Activated gamma-delta T cell treated with Interleukin-2 at 50 U/mL for 16 hours (primary cell): ENCODE measurements around the gene TMEM119.

Experiments used
- DNase-seq: peaks from one replicate; pipeline ENCODE4 v3.0.0-alpha.2; 2020

The TMEM119 gene

GRCh38 chr12:108614639-108615038 is 16.8 kb upstream of the TMEM119 start:
- no peak for DNase-seq

- DNase-seq: no peak
Measured at GRCh38 chr12:108614041-108614440, 16.2 kb upstream of the TMEM119 start.

GRCh38 chr12:108613548-108613947 is 15.7 kb upstream of the TMEM119 start:
- DNase-seq: no peak

- no peak for DNase-seq
Measured at GRCh38 chr12:108612788-108613282, 15.0 kb upstream of the TMEM119 start.

- DNase-seq: peak; percentile 56
Measured at GRCh38 chr12:108611884-108612415, 14.1 kb upstream of the TMEM119 start.

GRCh38 chr12:108610856-108611605 is 13.1 kb upstream of the TMEM119 start:
- no peak for DNase-seq

- DNase-seq: no peak
Measured at GRCh38 chr12:108610336-108610815, 12.5 kb upstream of the TMEM119 start.

GRCh38 chr12:108609537-108610335 is 11.9 kb upstream of the TMEM119 start:
- no peak for DNase-seq

GRCh38 chr12:108608616-108609015 is 10.7 kb upstream of the TMEM119 start:
- no peak for DNase-seq

GRCh38 chr12:108607981-108608600 is 10.2 kb upstream of the TMEM119 start:
- no peak for DNase-seq

- no peak for DNase-seq
Measured at GRCh38 chr12:108606492-108606891, 8.6 kb upstream of the TMEM119 start.

- no peak for DNase-seq
Measured at GRCh38 chr12:108605690-108606406, 8.0 kb upstream of the TMEM119 start.

- DNase-seq: no peak
Measured at GRCh38 chr12:108605000-108605689, 7.3 kb upstream of the TMEM119 start.

- DNase-seq: no peak
Measured at GRCh38 chr12:108604208-108604941, 6.5 kb upstream of the TMEM119 start.

- DNase-seq: no peak
Measured at GRCh38 chr12:108603743-108604142, 5.9 kb upstream of the TMEM119 start.

GRCh38 chr12:108602976-108603704 is 5.3 kb upstream of the TMEM119 start:
- DNase-seq: no peak

- no peak for DNase-seq
Measured at GRCh38 chr12:108602209-108602705, 4.4 kb upstream of the TMEM119 start.

- no peak for DNase-seq
Measured at GRCh38 chr12:108600702-108601007, 2.8 kb upstream of the TMEM119 start.

- no peak for DNase-seq
Measured at GRCh38 chr12:108599948-108600701, 2.2 kb upstream of the TMEM119 start.

- DNase-seq: no peak
Measured at GRCh38 chr12:108599541-108599940, 1.7 kb upstream of the TMEM119 start.
